ENCODE data around the gene SLC25A28.

The SLC25A28 gene

GRCh38 chr10:99569961-99570360 is 50.3 kb downstream of the SLC25A28 start:
- Histone ChIP-seq H3K4me3 (ENCODE audit: low read length) (no peak overlapping the region), H3K9me3 (ENCODE audit: control insufficient read depth, low read length) (no peaks in the 10 kb centered on the region), H3K9ac (ENCODE audit: low read length) (no peak overlapping the region), H3K4me1 (ENCODE audit: control insufficient read depth, insufficient read depth, low read length) (no peaks in the 10 kb centered on the region), H3K36me3 (ENCODE audit: control insufficient read depth, insufficient read depth, low read length) (no peaks in the 10 kb centered on the region), H3K27me3 (ENCODE audit: control insufficient read depth, insufficient read depth, low read length) (no peaks in the 10 kb centered on the region)

DNA sequence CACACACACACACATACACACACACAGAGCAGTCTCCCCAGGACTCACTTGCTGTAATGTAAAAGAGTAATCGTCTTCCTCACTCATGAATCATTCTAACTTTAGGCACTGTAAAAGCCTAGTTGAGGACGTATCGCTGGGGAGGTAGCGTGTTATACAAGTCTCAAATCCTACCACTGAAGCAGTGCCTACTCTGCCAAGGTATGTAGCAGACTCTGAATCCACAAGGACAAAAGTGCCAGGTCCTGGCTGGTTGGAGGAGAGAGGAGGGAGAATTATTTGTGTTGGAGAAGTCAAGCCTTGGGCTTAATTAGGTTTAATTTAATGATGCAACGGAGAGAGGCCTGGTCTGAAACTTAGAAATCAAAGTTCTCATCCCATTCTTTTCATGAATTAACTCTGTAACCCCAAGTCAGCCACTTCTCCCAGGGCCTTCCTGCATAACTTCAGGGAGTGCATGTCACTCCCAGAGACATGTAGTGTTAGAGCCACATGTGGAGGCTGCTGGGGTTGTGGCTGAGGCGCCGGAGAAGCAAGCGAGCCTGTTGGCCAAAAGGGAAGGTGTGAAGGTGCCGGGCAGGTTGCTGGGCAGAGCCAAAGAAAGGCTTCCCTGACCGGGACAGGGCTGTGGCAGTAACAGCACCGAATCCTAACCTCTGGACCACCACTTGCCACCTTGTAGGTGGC is 50.8 kb downstream of the SLC25A28 start:
- Histone ChIP-seq H3K27me3 (ENCODE audit: control insufficient read depth, insufficient read depth, low read length) (no peaks in the 10 kb centered on the region), H3K4me1 (ENCODE audit: control insufficient read depth, insufficient read depth, low read length) (no peaks in the 10 kb centered on the region), H3K9ac (ENCODE audit: low read length) (no peak overlapping the region), H3K4me3 (ENCODE audit: low read length) (no peak overlapping the region), H3K36me3 (ENCODE audit: control insufficient read depth, insufficient read depth, low read length) (no peaks in the 10 kb centered on the region), H3K9me3 (ENCODE audit: control insufficient read depth, low read length) (no peaks in the 10 kb centered on the region)

DNA sequence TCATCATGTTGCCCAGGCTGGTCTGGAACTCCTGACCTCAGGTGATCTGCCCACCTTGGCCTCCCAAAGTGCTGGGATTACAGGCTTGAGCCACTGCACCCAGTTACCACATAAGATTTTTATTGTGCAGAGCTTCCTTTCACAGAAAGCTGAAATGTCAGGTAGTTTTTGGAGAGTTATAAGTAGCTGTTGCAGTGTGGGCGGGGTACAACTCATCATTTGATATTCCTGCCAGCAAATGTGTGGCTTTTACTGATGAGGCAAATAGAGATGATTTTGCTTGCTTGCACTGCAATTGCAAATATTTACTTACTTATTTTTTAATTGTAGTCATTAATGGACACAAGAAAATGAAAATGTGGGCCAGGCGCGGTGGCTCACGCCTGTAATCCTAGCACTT is 55.1 kb downstream of the SLC25A28 start:
- no peaks in the 10 kb centered on the region for H3K9me3 ChIP-seq (ENCODE audit: control insufficient read depth, low read length)
- no peaks in the 10 kb centered on the region for H3K36me3 ChIP-seq (ENCODE audit: control insufficient read depth, insufficient read depth, low read length)
- no peak overlapping the region for H3K4me3 ChIP-seq (ENCODE audit: low read length)
- H3K27me3 ChIP-seq (ENCODE audit: control insufficient read depth, insufficient read depth, low read length), result peaks cover 4% of the 10 kb centered on the region
- no peak overlapping the region for H3K9ac ChIP-seq (ENCODE audit: low read length)
- no peaks in the 10 kb centered on the region for H3K4me1 ChIP-seq (ENCODE audit: control insufficient read depth, insufficient read depth, low read length)

DNA sequence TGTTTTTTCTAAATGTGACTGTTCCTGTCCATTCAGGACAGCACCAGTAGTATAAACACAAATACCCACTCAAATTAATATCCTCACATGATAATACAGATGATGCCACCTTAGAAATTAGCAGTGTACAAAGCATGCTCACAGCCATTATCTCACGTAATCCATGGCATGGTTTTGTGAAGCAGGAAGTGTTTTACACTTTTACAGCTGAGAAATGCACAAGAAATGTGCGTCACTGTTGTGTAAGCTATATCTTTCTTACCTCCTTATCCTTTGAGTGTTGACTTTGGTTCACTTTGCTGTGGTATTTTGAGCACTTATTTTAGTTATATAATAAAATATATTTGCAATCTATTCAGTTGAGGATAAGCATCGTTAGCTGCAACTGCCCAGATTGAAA is 55.9 kb downstream of the SLC25A28 start:
- H3K36me3 ChIP-seq (ENCODE audit: control insufficient read depth, insufficient read depth, low read length), result no peaks in the 10 kb centered on the region
- H3K27me3 ChIP-seq (ENCODE audit: control insufficient read depth, insufficient read depth, low read length), result peaks cover 4% of the 10 kb centered on the region

DNA sequence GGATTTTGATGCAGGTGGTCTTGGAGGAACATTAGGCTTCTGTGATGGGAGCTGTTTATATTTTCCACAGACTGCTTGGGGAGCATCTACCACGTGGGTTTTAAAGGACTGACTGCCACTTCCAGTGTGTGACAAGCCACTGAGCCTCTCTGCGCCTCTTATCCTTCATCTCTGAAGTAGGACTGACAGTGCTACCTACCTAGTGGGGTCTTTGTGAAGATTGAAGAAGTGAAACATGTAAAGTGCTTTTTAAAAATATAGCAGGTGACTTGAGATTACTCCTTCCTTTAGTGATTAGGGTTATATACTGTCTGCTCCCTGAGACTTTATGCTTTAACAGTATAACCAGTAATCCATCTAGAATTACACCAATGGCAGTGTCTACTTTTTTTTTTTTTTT is 57.6 kb downstream of the SLC25A28 start:
- peaks cover 8% of the 10 kb centered on the region for H3K27me3 ChIP-seq (ENCODE audit: control insufficient read depth, insufficient read depth, low read length)
- H3K4me3 ChIP-seq (ENCODE audit: low read length), result no peak overlapping the region
- no peaks in the 10 kb centered on the region for H3K9me3 ChIP-seq (ENCODE audit: control insufficient read depth, low read length)
- no peaks in the 10 kb centered on the region for H3K4me1 ChIP-seq (ENCODE audit: control insufficient read depth, insufficient read depth, low read length)
- H3K9ac ChIP-seq (ENCODE audit: low read length), result no peak overlapping the region
- no peaks in the 10 kb centered on the region for H3K36me3 ChIP-seq (ENCODE audit: control insufficient read depth, insufficient read depth, low read length)

More for the DNA sequence above, 55.9 kb downstream of the SLC25A28 start:
- Histone ChIP-seq H3K9ac (ENCODE audit: low read length) (no peak overlapping the region), H3K9me3 (ENCODE audit: control insufficient read depth, low read length) (no peaks in the 10 kb centered on the region), H3K4me3 (ENCODE audit: low read length) (no peak overlapping the region), H3K4me1 (ENCODE audit: control insufficient read depth, insufficient read depth, low read length) (no peaks in the 10 kb centered on the region)
